Neural progenitor cell (in vitro differentiated cells): ENCODE data around the gene PCDH8. TPM values are rescaled to one million over a fixed set of nuclear protein-coding genes. Genes with fewer than 3 reads are reported as not detected.

Experiments
- DNase-seq: peaks from one replicate; pipeline ENCODE4 v3.0.0-alpha.2; 2016; ENCODE audit warnings: low spot score
- H2AFZ ChIP-seq: fragments of 200-600 bp; sonication (generic); replicated peaks from 2 replicates; pipeline ENCODE4 v1.6.1; 2016; ENCODE audit warnings: antibody characterized with exemption
- H3F3A ChIP-seq: fragments of 200-600 bp; sonication (generic); 2 replicates; pipeline ENCODE4 v1.6.1; 2016; ENCODE audit warnings: antibody characterized with exemption, low read depth
- H3K27ac ChIP-seq: fragments of 200-600 bp; sonication (generic); 2 replicates; pipeline ENCODE4 v1.5.1; 2016; ENCODE audit warnings: mild to moderate bottlenecking
- H3K27me3 ChIP-seq: fragments of 200-600 bp; sonication (generic); 2 replicates; pipeline ENCODE4 v1.6.1; 2016; ENCODE audit warnings: mild to moderate bottlenecking, moderate library complexity
- H3K36me3 ChIP-seq: fragments of 200-600 bp; sonication (generic); 2 replicates; pipeline ENCODE4 v1.5.1; 2016
- H3K4me1 ChIP-seq: fragments of 200-600 bp; sonication (generic); 2 replicates; pipeline ENCODE4 v1.6.1; 2016; ENCODE audit warnings: mixed run types
- H3K4me2 ChIP-seq: fragments of 200-600 bp; sonication (generic); 2 replicates; pipeline ENCODE4 v1.6.1; 2016
- H3K4me3 ChIP-seq: fragments of 200-600 bp; sonication (generic); 2 replicates; pipeline ENCODE4 v1.5.1; 2016
- H3K79me2 ChIP-seq: fragments of 200-600 bp; sonication (generic); 2 replicates; pipeline ENCODE4 v1.6.1; 2016; ENCODE audit warnings: low read depth
- H3K9ac ChIP-seq: fragments of 200-600 bp; sonication (generic); 2 replicates; pipeline ENCODE4 v1.6.1; 2016
- H3K9me3 ChIP-seq: fragments of 200-600 bp; sonication (generic); 2 replicates; pipeline ENCODE4 v1.5.1; 2016; ENCODE audit warnings: low read depth
- H4K20me1 ChIP-seq: fragments of 200-600 bp; sonication (generic); 2 replicates; pipeline ENCODE4 v1.6.1; 2016; ENCODE audit warnings: low read depth
- H3K27ac Mint-ChIP-seq: 3 replicates; pipeline ENCODE4 v1.8.0; 2021; ENCODE audit warnings: mixed read lengths
- H3K27me3 Mint-ChIP-seq: 2 replicates; pipeline ENCODE4 v1.8.0; 2022; ENCODE audit warnings: low read depth, mild to moderate bottlenecking, inconsistent platforms, moderate library complexity, mixed read lengths; ENCODE audit not compliant: insufficient read depth
- H3K36me3 Mint-ChIP-seq: 3 replicates; pipeline ENCODE4 v1.8.0; 2021; ENCODE audit warnings: mixed read lengths
- H3K4me1 Mint-ChIP-seq: 3 replicates; pipeline ENCODE4 v1.8.0; 2021; ENCODE audit warnings: mixed read lengths
- H3K4me3 Mint-ChIP-seq: 3 replicates; pipeline ENCODE4 v1.8.0; 2021; ENCODE audit warnings: mild to moderate bottlenecking, moderate library complexity, mixed read lengths
- H3K9me3 Mint-ChIP-seq: 3 replicates; pipeline ENCODE4 v1.8.0; 2020; ENCODE audit warnings: mixed read lengths
- EZH2 ChIP-seq: fragments of 200-600 bp; sonication (generic); IDR thresholded peaks from 2 replicates; pipeline ENCODE4 v1.6.1; 2017; ENCODE audit warnings: antibody characterized with exemption, mild to moderate bottlenecking, moderate library complexity
- EZH2phosphoT487 ChIP-seq: fragments of 200-600 bp; sonication (generic); IDR thresholded peaks from 2 replicates; pipeline ENCODE4 v1.6.1; 2017; ENCODE audit warnings: antibody characterized with exemption
- total RNA-seq: library from RNA; depleted of rRNA; stranded (reverse); fragments of >200 nt; gene quantifications from 2 replicates; pipeline ENCODE4 v1.2.3, GENCODE V29; 2015; ENCODE audit warnings: low replicate concordance
- TF ChIP-seq, protein P1 (sequence below): fragments of 200-600 bp; sonication (generic); IDR thresholded peaks from 2 replicates; pipeline ENCODE4 v1.5.1; 2017; ENCODE audit warnings: antibody characterized with exemption, mild to moderate bottlenecking

Gene PCDH8
- total RNA-seq, 1 donor from 2014 or later: 0.52 TPM

GRCh38 chr13:52798770-52799430 is 49.5 kb downstream of the PCDH8 start:
- H3K27ac ChIP-seq: no peak overlapping the region
- H4K20me1 ChIP-seq: no peaks in the 10 kb centered on the region
- no peak overlapping the region for H3K9ac ChIP-seq
- DNase-seq: no peak
- Mint-ChIP-seq H3K36me3 (no peaks in the 10 kb centered on the region), H3K4me3 (no peak overlapping the region), H3K4me1 (peaks cover 2% of the 10 kb centered on the region), H3K9me3 (no peaks in the 10 kb centered on the region), H3K27me3 (peaks cover 5% of the 10 kb centered on the region), H3K27ac (no peak overlapping the region)
- TF ChIP-seq, protein P1, sequence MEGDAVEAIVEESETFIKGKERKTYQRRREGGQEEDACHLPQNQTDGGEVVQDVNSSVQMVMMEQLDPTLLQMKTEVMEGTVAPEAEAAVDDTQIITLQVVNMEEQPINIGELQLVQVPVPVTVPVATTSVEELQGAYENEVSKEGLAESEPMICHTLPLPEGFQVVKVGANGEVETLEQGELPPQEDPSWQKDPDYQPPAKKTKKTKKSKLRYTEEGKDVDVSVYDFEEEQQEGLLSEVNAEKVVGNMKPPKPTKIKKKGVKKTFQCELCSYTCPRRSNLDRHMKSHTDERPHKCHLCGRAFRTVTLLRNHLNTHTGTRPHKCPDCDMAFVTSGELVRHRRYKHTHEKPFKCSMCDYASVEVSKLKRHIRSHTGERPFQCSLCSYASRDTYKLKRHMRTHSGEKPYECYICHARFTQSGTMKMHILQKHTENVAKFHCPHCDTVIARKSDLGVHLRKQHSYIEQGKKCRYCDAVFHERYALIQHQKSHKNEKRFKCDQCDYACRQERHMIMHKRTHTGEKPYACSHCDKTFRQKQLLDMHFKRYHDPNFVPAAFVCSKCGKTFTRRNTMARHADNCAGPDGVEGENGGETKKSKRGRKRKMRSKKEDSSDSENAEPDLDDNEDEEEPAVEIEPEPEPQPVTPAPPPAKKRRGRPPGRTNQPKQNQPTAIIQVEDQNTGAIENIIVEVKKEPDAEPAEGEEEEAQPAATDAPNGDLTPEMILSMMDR: no peak
- TF ChIP-seq EZH2phosphoT487 (no peak), EZH2 (no peak)
- H3K4me1 ChIP-seq: no peaks in the 10 kb centered on the region
- no peaks in the 10 kb centered on the region for H3F3A ChIP-seq
- no peaks in the 10 kb centered on the region for H3K79me2 ChIP-seq
- no peaks in the 10 kb centered on the region for H3K27me3 ChIP-seq
- no peak overlapping the region for H3K4me2 ChIP-seq
- H3K9me3 ChIP-seq: no peaks in the 10 kb centered on the region
- H3K36me3 ChIP-seq: no peaks in the 10 kb centered on the region
- no peak overlapping the region for H3K4me3 ChIP-seq
- no peak overlapping the region for H2AFZ ChIP-seq

- no peaks in the 10 kb centered on the region for H4K20me1 ChIP-seq
- Mint-ChIP-seq H3K27ac (no peak overlapping the region), H3K4me3 (no peak overlapping the region), H3K27me3 (peaks cover 5% of the 10 kb centered on the region), H3K9me3 (no peaks in the 10 kb centered on the region), H3K36me3 (no peaks in the 10 kb centered on the region), H3K4me1 (peaks cover 2% of the 10 kb centered on the region)
- no peaks in the 10 kb centered on the region for H3K27me3 ChIP-seq
- H3K9ac ChIP-seq: no peak overlapping the region
- no peak overlapping the region for H2AFZ ChIP-seq
- H3K79me2 ChIP-seq: no peaks in the 10 kb centered on the region
- H3K36me3 ChIP-seq: no peaks in the 10 kb centered on the region
- H3K4me2 ChIP-seq: no peak overlapping the region
- H3K4me1 ChIP-seq: no peaks in the 10 kb centered on the region
- TF ChIP-seq EZH2phosphoT487: no peak
- TF ChIP-seq, protein P1: no peak
- no peak for TF ChIP-seq EZH2
- DNase-seq: no peak
- no peaks in the 10 kb centered on the region for H3F3A ChIP-seq
- H3K27ac ChIP-seq: no peak overlapping the region
- no peak overlapping the region for H3K4me3 ChIP-seq
- H3K9me3 ChIP-seq: no peaks in the 10 kb centered on the region
Observed at GRCh38 chr13:52797176-52797575, 51.3 kb downstream of the PCDH8 start.

DNA sequence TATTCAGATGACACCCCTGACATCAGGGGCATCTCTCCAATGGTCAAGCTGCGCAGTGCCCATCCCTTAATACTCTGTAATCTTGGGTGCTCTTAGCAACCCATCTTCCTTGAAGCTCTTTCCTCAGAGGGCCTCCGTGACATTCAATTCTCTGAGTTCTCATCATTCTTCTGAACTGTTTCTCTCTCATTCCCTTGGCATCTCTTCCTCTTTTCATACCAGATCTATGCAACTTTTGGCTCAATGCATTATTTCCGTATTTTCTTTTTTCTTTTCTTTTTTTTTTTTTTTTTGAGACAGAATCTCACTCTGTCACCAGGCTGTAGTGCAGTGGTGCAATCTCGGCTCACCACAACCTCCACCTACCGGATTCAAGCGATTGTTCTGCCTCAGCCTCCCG is 53.9 kb downstream of the PCDH8 start:
- H3K4me1 Mint-ChIP-seq: no peaks in the 10 kb centered on the region
- Histone ChIP-seq H3K4me3 (no peak overlapping the region), H3K9ac (no peak overlapping the region), H3F3A (no peaks in the 10 kb centered on the region), H2AFZ (no peak overlapping the region), H3K36me3 (no peaks in the 10 kb centered on the region), H3K9me3 (no peaks in the 10 kb centered on the region), H3K4me2 (no peak overlapping the region), H3K79me2 (no peaks in the 10 kb centered on the region), H3K27me3 (no peaks in the 10 kb centered on the region), H3K27ac (no peak overlapping the region), H4K20me1 (no peaks in the 10 kb centered on the region), H3K4me1 (no peaks in the 10 kb centered on the region)
- no peak for DNase-seq
- H3K36me3 Mint-ChIP-seq: no peaks in the 10 kb centered on the region
- TF ChIP-seq EZH2phosphoT487: no peak
- TF ChIP-seq, protein P1: no peak
- TF ChIP-seq EZH2: no peak
- no peak overlapping the region for H3K4me3 Mint-ChIP-seq
- no peak overlapping the region for H3K27ac Mint-ChIP-seq
- H3K27me3 Mint-ChIP-seq: peaks cover 16% of the 10 kb centered on the region
- no peaks in the 10 kb centered on the region for H3K9me3 Mint-ChIP-seq
